Keratinocyte (primary cell): ENCODE measurements around the gene FBXW5. TPM values are rescaled to one million over a fixed set of nuclear protein-coding genes. Genes with fewer than 3 reads are reported as not detected.

Source experiments
- DNase-seq: peaks from one replicate; pipeline ENCODE4 v3.0.0-alpha.2; 2011; ENCODE audit warnings: low read depth, missing footprints, low spot score
- FAIRE-seq: peaks from 2 replicates; lab custom pipeline; 2011; peaks lifted over from hg19 to GRCh38; lab: Jason Lieb, UNC
- H2AFZ ChIP-seq: 2 replicates; pipeline ENCODE4 v1.6.0; 2012; ENCODE audit warnings: low read length, control low read depth, inconsistent platforms; ENCODE audit not compliant: control insufficient read depth
- H3K27ac ChIP-seq: 2 replicates; pipeline ENCODE4 v1.5.1; 2011; ENCODE audit warnings: low read length; ENCODE audit not compliant: control insufficient read depth, insufficient read depth
- H3K27me3 ChIP-seq: 3 replicates; pipeline ENCODE4 v1.6.0; 2011; ENCODE audit warnings: low read length; ENCODE audit not compliant: control insufficient read depth, insufficient read depth; ENCODE audit errors: extremely low read depth
- H3K36me3 ChIP-seq, 2 experiments: 2 replicates in 1 of 2; 3 replicates in 1 of 2; pipeline ENCODE4 v1.5.1; 2011; ENCODE audit warnings: low read length in 2 of 2, mild to moderate bottlenecking in 1 of 2; ENCODE audit not compliant: control insufficient read depth in 2 of 2, insufficient read depth in 2 of 2; ENCODE audit errors: extremely low read depth in 1 of 2
- H3K4me1 ChIP-seq: 3 replicates; pipeline ENCODE4 v1.5.1; 2011; ENCODE audit warnings: low read length; ENCODE audit not compliant: control insufficient read depth, insufficient read depth; ENCODE audit errors: extremely low read depth
- H3K4me2 ChIP-seq: 3 replicates; pipeline ENCODE4 v1.6.0; 2011; ENCODE audit warnings: low read depth, low read length; ENCODE audit not compliant: control insufficient read depth, insufficient read depth; ENCODE audit errors: extremely low read depth
- H3K4me3 ChIP-seq, 3 experiments: fragments of 200-600 bp in 1 of 3; sonication (generic) in 1 of 3; 2 replicates in 2 of 3; 3 replicates in 1 of 3; pipeline ENCODE4 v1.5.1; 2011 to 2016; ENCODE audit warnings: low read length in 3 of 3, mild to moderate bottlenecking in 3 of 3, control low read depth in 2 of 3, inconsistent platforms in 1 of 3, low read depth in 1 of 3, mixed read lengths in 1 of 3, mixed run types in 1 of 3, moderate library complexity in 1 of 3; ENCODE audit not compliant: control insufficient read depth in 2 of 3, insufficient read depth in 2 of 3; ENCODE audit errors: extremely low read depth in 1 of 3
- H3K79me2 ChIP-seq: 2 replicates; pipeline ENCODE4 v1.6.0; 2012; ENCODE audit warnings: low read length; ENCODE audit not compliant: control insufficient read depth, insufficient read depth
- H3K9ac ChIP-seq: 3 replicates; pipeline ENCODE4 v1.6.0; 2011; ENCODE audit warnings: low read length; ENCODE audit not compliant: control insufficient read depth, insufficient read depth; ENCODE audit errors: extremely low read depth
- H3K9me1 ChIP-seq: 3 replicates; pipeline ENCODE4 v1.6.0; 2011; ENCODE audit warnings: low read length; ENCODE audit not compliant: control insufficient read depth, insufficient read depth; ENCODE audit errors: extremely low read depth
- H3K9me3 ChIP-seq: 2 replicates; pipeline ENCODE4 v1.5.1; 2012; ENCODE audit warnings: low read depth, low read length; ENCODE audit not compliant: control insufficient read depth
- H4K20me1 ChIP-seq: 3 replicates; pipeline ENCODE4 v1.6.0; 2011; ENCODE audit warnings: low read length; ENCODE audit not compliant: control insufficient read depth, insufficient read depth; ENCODE audit errors: extremely low read depth
- EZH2 ChIP-seq: IDR thresholded peaks from one replicate; pipeline ENCODE4 v1.6.1; 2012; ENCODE audit warnings: inconsistent platforms, mild to moderate bottlenecking, low read length, moderate library complexity
- dilution Hi-C: fragments of 300-500 bp; cut with MboI; formaldehyde crosslinking; loops from one replicate; pipeline ENCODE4 v1.7.0; 2020; ENCODE audit warnings: low sequenced_read_pairs; ENCODE audit not compliant: extremely low pct_ligation_motif_present
- polyA plus RNA-seq, 5 experiments: library from polyadenylated mRNA; depleted of rRNA in 3 of 5; stranded (reverse) in 3 of 5; stranded (forward) in 1 of 5; unstranded in 1 of 5; fragments of >200 nt; gene quantifications; 1 replicate in 1 of 5; 2 replicates in 3 of 5; 3 replicates in 1 of 5; pipeline versions ENCODE4 v1.2.1 to v1.2.3, GENCODE V29; 2011 to 2012; ENCODE audit warnings: missing spikeins in 2 of 5, low read depth in 1 of 5, low replicate concordance in 1 of 5
- TF ChIP-seq, protein P1 (sequence below), 3 experiments: IDR thresholded peaks in 1 of 3; conservative IDR thresholded peaks in 1 of 3; optimal IDR thresholded peaks in 1 of 3; 2 replicates in 2 of 3; 3 replicates in 1 of 3; pipeline versions ENCODE3 to v1.5.1; 2011; ENCODE audit warnings: low read length in 3 of 3, mild to moderate bottlenecking in 3 of 3, moderate library complexity in 2 of 3, control low read depth in 1 of 3, inconsistent platforms in 1 of 3; ENCODE audit not compliant: insufficient read depth in 2 of 3; ENCODE audit errors: extremely low read depth in 1 of 3

The FBXW5 gene
- polyA plus RNA-seq, 1 donor (not counting 4 experiments of a cell fraction or from before 2014, with no cell fraction given), result 23.0 TPM

DNA sequence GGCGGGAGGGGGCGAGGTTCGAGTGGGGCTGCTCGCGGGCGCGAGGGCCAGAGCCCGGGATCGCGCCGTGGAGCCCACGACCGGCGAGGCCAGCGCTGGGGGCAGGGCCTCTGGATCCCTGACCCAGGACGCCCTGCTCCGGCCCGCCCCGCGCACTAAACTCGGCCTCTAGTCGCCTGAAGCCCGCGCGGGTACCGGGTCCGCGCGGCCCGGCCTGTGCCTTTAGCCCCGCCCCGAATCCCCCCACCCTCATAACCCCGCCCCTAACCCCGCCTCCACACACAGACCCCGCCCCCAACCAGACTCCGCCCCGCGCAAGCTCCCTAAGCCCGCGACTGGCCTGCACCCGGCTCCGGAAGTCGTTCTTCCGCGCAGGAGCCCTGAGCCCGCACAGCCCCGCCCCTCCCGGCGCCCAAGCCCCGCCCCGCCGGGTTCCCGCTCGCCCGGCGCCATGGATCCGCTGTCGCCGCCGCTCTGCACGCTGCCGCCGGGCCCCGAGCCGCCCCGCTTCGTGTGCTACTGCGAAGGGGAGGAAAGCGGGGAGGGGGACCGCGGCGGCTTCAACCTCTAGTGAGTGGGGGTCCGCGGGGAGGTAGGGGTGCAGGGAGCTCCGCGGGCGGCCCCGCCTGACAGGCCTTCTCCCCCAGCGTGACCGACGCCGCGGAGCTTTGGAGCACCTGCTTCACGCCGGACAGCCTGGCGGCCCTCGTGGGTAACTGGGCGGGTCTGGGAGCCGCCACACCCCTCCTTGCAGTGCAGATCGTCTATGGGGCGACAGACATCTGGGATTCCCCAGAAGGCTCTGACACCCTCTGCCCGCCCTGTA is 47.7 kb upstream of the FBXW5 start, which contains the start of gene PAXX:
PAXX (plus strand) TSS at position 430 of the 826 bp plus-strand sequence; CDS start at position 452, 22 bp downstream.
- H3K9me3 ChIP-seq, result no peaks in the 10 kb centered on the region
- H4K20me1 ChIP-seq, result peaks cover 3% of the 10 kb centered on the region
- FAIRE-seq (no peak), DNase-seq (peak; percentile 54)
- H3K4me1 ChIP-seq, result peaks cover 42% of the 10 kb centered on the region
- H3K36me3 ChIP-seq, result peaks cover 0 to 10% of the 10 kb centered on the region in 2 experiments
- H3K9ac ChIP-seq, result peak within 1 kb of the TSS; percentile 51
- H3K4me2 ChIP-seq, result peak within 1 kb of the TSS; percentile 93
- H3K27me3 ChIP-seq, result no peaks in the 10 kb centered on the region
- dilution Hi-C loops, result no loop called here
- peak within 1 kb of the TSS; percentile 68 for H2AFZ ChIP-seq
- TF ChIP-seq, protein P1, sequence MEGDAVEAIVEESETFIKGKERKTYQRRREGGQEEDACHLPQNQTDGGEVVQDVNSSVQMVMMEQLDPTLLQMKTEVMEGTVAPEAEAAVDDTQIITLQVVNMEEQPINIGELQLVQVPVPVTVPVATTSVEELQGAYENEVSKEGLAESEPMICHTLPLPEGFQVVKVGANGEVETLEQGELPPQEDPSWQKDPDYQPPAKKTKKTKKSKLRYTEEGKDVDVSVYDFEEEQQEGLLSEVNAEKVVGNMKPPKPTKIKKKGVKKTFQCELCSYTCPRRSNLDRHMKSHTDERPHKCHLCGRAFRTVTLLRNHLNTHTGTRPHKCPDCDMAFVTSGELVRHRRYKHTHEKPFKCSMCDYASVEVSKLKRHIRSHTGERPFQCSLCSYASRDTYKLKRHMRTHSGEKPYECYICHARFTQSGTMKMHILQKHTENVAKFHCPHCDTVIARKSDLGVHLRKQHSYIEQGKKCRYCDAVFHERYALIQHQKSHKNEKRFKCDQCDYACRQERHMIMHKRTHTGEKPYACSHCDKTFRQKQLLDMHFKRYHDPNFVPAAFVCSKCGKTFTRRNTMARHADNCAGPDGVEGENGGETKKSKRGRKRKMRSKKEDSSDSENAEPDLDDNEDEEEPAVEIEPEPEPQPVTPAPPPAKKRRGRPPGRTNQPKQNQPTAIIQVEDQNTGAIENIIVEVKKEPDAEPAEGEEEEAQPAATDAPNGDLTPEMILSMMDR (optimal IDR thresholded peaks at IDR 0.05 in 1 of 3, IDR thresholded peaks at IDR 0.05 in 1 of 3, conservative IDR thresholded peaks at IDR 0.05 in 1 of 3; ENCODE audit: extremely low read depth in 1 of 3, insufficient read depth in 2 of 3, low read length in 3 of 3), result no peak
- TF ChIP-seq EZH2, result no peak
- peak within 1 kb of the TSS; percentile 31 for H3K27ac ChIP-seq
- H3K9me1 ChIP-seq, result no peaks in the 10 kb centered on the region
- no peaks in the 10 kb centered on the region for H3K79me2 ChIP-seq
- H3K4me3 ChIP-seq, result peak within 1 kb of the TSS; percentile 64 to 76 (median 74)

DNA sequence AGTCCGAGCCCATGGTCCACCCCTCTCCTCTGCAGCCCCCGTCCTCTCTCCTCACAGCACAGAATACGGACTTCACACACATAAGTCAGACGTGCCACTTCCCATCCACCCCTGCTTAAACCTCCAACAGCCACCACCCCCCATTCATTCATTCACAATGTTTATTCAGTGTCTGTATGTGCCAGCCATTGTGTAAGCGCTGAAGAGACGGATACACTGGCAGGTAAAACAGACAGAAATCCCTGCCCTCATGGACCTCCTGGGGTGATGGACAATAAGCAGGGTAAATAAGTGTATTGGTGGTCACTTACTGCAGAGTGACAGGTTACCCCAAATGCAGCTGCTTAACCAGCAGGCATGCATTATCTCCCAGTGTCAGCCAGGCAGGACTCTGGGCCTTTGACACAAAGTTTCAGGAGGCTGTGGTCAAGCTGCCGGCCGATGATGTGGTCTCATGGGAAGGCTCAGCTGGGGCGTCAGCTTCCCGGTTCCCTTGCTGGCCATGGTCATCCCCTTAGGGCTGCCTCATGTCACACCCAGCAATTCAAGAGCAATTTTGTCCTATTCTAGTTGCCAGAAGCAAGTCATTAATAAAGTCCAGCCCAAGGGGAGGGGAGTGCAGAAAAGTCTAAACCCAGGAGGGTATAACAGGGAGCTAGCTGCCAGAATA is 45.8 kb upstream of the FBXW5 start:
- TF ChIP-seq, protein P1 (optimal IDR thresholded peaks at IDR 0.05 in 1 of 3, IDR thresholded peaks at IDR 0.05 in 1 of 3, conservative IDR thresholded peaks at IDR 0.05 in 1 of 3; ENCODE audit: extremely low read depth in 1 of 3, insufficient read depth in 2 of 3, low read length in 3 of 3), result no peak
- no peak for TF ChIP-seq EZH2
- Histone ChIP-seq H3K4me2 (no peak overlapping the region), H3K27ac (no peak overlapping the region), H3K9ac (no peak overlapping the region), H3K9me1 (no peaks in the 10 kb centered on the region), H3K4me1 (peaks cover 25% of the 10 kb centered on the region), H3K27me3 (peaks cover 8% of the 10 kb centered on the region), H4K20me1 (peaks cover 3% of the 10 kb centered on the region), H3K79me2 (no peaks in the 10 kb centered on the region), H3K36me3 (peaks cover 0 to 10% of the 10 kb centered on the region in 2 experiments), H3K4me3 (no peak overlapping the region), H2AFZ (no peak overlapping the region), H3K9me3 (no peaks in the 10 kb centered on the region)
- FAIRE-seq (no peak), DNase-seq (no peak)
- dilution Hi-C loops, result no loop called here
